HG03457 (cell line): Measurements from ENCODE around the gene BRD9.
"Not testable (repeated sequence)": the region's sequence is repeated elsewhere in the genome, so short reads cannot be mapped to it uniquely, and the experiment has no call there.

Experiments
- ATAC-seq: cut with Tn5 transposase; IDR thresholded peaks from one replicate; pipeline ENCODE4 v1.9.1; 2021; ENCODE audit warnings: moderate number of reproducible peaks; ENCODE audit not compliant: unreplicated experiment

Gene BRD9

DNA sequence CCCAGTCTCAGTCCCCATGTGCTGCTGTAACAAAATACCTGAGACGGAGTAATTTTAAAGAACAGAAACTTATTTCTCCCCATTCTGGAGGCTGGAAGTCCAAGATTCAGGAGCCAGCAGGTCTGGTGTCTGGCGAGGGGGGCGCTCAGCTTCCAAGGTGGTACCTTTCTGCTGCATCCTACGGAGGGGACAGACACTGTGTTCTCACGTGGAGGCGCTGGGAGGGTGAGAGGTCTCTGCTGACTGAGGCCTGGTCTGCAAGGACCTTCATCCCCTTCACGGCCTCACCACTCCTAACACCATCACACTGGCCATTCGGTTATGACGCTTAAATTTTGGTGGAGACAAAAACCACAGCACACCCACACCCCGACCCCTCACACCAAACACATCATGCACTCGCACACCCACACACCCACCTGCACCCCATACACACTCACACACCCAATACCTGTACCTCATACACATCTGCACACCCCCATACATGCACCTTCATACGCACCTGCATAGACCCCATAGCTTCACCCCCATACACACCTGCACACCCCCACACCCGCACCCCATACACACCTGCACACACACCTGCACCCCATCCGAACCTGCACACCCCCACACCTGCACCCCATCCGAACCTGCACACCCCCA lies 32.0 kb downstream of the BRD9 start:
- no peak for ATAC-seq

DNA sequence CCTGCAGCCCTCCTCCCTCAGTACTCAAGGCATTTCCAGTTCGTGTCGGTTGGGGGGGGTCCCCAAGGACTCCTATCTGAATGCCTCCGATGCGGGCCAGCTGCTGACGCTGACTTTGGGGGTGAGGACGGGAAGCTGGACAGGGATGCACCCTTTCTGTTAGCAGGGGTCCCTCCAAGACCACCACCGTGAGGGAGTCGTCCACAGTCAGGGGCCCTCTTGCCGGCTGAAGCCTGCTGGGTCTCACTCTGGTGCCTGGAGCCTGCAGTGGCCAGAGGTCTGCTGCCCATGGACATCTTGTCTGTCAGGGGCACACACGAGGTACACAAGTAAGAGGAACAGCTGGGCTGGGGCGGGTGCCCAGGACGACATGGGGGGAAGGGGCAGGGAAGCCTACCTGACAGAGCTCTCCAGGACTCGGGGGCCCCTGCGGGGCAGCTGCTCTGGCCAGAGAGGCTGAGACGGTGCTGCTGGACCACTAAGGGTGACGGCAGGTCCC lies 32.8 kb downstream of the BRD9 start:
- ATAC-seq: no peak

DNA sequence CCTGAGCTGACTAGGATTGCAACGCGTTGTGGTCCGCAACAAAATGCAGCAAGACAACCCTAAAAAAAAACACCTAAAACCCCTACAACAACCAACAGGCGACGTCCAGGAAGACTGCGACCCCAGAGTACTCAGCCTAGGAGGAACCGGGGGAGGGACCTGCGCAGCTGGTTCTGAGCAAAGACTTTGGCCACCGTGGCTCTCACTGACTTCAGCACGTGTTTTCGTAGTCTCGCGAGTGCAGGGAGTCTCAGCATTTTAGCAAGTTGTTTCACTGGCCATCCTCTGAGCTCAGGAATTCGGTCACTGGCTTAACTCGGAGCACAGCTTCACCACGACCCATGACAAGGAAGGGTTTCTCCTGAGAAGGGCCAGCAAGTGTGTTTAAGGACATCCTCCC lies 33.2 kb downstream of the BRD9 start:
- ATAC-seq: no peak

DNA sequence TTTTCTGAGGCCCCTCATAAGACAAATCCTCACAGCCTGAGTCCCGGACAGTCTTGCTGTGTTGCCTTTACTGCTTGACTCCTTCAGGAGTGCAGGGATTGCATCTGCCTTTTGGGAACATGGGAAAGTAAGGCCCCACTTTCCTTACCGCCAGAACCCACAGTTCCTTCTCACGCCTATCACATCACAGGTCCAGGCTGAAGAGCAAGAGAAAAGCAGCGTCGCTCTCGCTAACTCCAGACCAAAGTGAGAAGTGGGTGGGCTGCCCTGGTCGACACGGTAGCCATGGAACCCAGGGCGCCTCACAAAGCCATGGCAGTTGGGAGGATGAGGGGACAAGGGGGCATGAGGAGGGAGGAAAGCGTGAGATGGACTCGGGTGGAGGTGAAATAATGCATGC lies 33.9 kb downstream of the BRD9 start:
- ATAC-seq: no peak

DNA sequence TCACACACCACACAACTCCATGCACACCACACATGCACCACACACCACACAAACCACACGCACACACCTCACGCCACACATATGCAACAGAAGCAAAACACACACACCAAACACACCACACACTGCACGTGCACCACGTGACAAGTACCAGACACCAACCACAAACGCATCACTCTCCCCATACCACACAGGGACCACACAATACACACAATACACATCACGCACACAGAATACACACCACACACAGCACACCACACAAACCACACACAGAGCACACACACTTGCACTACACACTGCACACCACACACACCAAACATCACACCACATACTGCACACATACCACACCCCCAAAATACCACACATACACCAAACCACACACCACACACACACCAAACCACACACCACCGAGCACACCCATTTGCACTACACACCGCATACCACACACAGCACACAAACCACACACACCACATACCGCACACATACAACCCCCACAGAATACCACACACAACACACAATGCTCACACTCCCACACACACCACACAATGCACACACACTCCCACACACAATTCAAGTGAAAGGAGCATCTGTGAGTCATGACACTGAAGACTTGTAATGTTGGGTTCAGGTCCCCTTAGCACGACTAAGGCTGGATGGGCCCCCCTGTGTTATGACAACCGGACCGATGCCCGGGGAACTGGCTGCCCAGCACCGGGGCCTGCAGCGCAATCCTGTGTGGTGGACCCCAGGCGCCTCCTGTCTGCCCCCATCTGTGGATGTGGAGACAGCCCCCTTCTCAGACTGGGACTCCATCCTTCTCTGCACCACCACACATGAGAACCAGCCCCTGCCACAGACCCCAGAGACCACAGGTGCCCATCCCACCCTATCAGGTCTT lies 35.8 kb downstream of the BRD9 start:
- no peak for ATAC-seq

DNA sequence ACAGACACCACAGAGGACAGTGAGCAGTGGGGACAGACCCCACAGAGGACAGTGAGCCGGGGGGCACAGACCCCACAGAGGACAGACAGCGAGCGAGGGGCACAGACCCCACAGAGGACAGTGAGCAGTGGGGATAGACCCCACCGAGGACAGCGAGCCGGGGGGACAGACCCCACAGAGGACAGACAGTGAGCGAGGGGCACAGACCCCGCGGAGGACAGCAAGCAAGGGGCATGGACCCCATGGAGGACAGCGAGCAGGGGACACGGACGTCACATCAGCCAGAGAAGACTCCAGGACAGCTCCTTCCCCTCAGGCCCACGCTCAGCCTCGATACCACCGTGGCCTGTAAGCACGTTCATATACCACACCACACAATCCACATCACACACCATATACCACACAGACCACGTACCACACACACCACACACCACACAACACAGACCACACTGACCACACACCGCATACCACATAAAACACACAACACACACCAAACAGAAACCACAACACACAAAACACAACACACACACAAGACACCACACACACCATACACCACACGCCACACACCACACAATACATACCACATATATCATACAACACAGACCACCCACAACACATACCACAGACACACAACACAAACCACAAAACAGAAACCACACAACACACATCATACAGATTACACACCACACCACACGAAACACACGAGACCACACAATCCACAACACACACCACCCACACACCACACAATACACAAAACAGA lies 36.6 kb downstream of the BRD9 start:
- no peak for ATAC-seq

DNA sequence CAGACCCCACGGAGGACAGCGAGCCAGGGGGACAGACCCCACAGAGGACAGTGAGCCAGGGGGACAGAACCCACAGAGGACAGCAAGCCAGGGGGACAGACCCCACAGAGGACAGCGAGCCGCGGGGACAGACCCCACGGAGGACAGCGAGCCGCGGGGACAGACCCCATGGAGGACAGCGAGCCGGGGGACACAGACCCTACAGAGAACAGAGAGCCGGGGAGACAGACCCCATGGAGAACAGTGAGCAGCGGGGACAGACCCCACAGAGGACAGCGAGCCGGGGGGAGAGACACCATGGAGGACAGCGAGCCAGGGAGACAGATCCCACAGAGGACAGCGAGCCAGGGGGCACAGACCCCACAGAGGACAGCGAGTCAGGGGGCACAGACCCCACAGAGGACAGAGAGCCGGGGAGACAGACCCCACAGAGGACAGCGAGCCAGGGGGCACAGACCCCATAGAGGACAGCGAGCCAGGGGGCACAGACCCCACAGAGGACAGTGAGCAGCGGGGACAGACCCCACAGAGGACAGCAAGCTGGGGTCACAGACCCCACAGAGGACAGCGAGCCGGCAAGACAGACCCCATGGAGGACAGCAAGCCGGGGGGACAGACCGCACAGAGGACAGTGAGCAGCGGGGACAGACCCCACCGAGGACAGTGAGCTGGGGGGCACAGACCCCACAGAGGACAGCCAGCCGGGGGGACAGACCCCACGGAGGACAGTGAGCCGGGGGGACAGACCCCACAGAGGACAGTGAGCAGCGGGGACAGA lies 37.4 kb downstream of the BRD9 start:
- ATAC-seq: no peak

DNA sequence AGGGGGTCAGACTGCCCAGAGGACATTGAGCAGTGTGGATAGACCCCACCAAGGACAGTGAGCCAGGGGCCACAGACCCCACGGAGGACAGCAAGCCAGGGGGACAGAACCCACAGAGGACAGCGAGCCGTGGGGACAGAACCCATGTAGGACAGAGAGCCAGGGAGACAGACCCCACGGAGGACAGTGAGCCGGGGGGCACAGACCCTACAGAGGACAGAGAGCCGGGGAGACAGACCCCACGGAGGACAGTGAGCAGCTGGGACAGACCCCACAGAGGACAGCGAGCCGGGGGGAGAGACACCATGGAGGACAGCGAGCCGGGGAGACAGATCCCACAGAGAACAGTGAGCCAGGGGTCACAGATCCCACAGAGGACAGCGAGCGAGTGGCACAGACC lies 38.4 kb downstream of the BRD9 start:
- ATAC-seq: no peak

DNA sequence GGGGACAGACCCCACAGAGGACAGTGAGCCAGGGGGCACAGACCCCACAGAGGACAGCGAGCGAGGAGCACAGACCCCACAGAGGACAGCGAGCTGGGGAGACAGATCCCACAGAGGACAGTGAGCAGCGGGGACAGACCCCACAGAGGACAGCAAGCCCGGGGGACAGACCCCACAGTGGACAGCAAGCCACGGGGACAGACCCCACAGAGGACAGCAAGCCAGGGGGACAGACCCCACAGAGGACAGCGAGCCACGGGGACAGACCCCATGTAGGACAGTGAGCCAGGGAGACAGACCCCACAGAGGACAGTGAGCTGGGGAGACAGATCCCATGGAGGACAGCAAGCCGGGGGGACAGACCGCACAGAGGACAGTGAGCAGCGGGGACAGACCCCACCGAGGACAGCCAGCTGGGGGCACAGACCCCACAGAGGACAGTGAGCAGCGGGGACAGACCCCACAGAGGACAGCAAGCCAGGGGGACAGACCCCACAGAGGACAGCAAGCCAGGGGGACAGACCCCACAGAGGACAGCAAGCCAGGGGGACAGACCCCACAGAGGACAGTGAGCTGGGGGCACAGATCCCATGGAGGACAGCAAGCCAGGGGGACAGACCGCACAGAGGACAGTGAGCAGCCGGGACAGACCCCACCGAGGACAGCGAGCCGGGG lies 39.0 kb downstream of the BRD9 start:
- not testable (repeated sequence) for ATAC-seq

DNA sequence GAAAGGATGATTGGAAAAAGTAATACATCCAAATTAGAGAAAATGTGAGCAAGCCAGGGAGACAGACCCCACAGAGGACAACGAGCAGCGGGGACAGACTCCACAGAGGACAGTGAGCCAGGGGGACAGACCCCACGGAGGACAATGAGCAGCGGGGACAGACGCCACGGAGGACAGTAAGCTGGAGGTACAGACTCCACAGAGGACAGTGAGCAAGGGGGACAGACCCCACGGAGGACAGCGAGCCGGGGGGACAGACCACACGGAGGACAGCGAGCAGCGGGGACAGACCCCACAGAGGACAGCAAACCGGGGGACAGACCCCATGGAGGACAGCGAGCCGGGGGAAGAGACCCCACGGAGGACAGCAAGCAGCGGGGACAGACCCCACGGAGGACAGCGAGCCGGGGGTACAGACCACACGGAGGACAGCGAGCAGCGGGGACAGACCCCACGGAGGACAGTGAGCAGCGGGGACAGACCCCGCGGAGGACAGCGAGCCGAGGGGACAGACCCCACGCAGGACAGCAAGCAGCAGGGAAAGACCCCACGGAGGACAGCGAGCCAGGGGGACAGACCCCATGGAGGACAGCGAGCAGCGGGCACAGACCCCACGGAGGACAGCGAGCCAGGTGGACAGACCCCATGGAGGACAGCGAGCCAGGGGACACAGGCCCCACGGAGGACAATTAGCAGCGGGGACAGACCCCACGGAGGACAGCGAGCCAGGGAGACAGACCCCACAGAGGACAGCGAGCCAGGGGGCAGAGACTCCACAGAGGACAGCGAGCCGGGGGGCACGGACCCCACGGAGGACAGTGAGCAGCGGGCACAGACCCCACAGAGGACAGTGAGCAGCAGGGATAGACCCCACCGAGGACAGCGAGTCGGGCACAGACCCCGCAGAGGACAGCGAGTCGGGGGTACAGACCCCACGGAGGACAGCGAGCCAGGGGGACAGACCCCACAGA lies 39.9 kb downstream of the BRD9 start:
- ATAC-seq: no peak

DNA sequence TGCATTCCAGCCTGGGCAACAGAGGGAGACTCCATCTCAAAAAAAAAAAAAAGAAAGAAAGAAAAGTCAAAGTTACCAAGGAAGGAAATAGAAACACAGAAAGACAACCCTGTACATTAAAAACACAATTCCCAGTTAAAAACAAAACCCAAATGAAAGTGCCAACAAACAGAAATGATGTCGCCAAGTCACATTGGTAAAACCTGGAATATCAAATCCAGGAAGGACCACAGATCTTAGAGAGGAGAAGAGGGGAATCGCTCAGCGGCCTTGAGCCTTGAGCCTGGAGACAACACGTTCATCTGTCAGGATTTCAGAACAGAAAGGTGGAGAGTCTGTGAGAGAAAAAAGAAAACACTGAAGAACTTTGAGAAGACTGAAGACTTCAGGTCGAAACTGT lies 40.6 kb downstream of the BRD9 start:
- ATAC-seq: no peak

DNA sequence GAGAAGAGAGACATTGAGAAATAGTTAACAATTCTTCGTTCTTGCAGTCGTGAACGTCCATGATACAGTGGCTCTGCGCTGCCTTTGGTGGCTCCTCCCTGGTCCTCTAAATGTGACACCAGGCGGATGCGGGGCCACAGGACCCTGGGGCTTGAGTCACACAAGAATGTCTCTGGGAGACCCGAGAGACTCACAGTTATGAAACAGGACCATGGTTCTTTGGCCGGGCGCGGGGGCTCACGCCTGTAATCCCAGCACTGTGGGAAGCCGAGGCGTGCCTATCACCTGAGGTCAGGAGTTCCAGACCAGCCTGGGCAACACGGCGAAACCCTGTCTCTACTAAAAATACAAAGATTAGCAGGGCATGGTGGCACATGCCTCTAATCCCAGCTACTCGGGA lies 41.0 kb downstream of the BRD9 start:
- no peak for ATAC-seq

DNA sequence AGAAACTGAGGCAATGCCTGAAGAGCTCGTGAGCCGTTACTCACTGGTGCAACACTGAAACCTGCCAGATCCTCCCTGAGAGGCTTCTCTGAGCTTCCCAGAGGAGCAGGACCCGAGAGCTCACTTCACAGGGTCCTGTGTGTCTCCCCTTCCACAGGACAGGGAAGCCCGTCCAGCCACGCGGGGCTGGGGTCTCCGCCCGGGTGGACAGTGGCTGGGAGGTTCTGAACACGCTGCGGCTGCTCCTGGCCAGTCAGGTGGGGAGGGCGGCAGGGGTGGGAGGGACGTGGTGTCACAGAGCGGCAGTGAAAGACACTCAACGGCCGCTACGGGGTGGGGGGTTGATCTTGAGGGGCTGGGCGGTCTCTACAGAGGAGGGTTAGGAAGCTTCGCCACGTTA lies 41.5 kb downstream of the BRD9 start:
- ATAC-seq: no peak

DNA sequence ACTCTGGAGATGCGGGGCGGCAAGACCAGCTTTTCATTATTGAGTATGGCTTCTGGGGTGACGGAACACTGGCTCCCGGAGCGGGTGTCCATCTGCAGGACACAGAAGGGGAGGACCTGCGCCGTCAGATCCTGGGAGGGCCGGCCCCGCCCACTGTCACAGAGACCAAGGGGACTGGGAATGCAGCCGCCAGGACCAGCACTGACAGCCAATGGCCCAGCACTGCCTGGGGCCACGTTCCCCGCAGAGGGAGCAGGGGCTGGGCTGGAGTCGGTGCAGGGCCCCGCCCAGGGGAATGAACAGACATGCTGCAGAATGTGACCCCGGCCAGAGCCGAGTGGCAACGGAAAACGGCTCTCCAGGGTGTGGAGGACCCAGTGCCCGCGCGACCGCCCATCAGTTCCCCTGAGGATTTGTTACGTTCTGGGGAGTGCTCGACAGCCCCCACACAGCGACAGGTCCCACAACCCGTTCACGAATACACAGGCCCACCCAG lies 42.0 kb downstream of the BRD9 start, which contains the start of gene ZDHHC11:
Gene ZDHHC11 (minus strand): TSS at position 476 of the 496 bp plus-strand sequence. CDS start 384 bp downstream, at position 92.
- no peak for ATAC-seq

DNA sequence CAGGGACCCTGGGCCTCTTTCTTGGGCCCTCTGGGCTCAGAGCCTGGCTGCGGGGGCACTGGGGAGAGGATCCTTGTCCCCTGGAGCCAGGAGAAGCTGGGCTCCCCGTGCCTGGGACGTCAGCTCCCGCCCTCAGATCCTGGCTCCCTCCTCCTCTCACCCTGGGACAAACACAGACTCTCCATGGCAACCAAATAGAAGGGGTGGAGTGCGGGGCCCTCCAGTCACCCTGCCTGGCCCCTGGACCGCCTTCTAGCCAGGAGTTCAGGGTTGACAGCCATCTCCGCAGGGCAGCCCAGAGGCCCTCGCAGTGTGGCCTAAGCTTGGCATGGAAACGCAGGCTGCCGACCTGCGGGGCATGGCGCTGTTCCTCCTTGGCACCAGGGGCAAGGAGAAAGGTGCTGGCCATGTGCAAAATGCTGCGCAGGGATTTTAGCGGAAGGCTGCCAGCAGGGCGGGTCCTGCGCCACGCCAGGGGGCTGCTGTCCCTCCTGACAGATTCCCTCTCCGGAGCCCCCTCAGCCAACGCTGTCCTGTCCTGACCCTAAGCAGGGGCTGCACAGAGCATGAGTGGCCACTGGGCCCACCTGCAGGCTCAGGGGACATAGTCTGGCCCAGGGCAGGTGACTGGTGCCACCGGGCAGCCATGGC lies 42.8 kb downstream of the BRD9 start:
- no peak for ATAC-seq

DNA sequence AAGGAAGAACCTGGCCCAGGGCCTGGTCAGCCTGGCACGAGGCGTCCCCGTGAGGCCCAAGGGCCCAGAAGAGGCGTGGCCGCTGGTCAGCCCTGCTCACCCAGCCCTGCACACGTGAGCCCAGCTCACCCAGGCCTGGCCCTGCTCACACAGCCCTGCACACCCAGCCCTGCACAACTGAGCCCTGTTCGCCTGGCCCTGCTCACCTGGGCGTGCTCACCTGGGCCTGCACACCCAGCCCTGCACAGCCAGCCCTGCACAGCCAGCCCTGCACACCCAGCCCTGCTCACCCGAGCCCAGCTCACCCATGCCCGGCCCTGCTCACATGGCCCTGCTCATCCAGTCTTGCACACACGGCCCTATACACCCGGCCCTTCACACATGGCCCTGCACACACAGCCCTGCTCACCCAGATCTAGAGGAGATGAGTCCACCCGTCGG lies 43.9 kb downstream of the BRD9 start:
- no peak for ATAC-seq

DNA sequence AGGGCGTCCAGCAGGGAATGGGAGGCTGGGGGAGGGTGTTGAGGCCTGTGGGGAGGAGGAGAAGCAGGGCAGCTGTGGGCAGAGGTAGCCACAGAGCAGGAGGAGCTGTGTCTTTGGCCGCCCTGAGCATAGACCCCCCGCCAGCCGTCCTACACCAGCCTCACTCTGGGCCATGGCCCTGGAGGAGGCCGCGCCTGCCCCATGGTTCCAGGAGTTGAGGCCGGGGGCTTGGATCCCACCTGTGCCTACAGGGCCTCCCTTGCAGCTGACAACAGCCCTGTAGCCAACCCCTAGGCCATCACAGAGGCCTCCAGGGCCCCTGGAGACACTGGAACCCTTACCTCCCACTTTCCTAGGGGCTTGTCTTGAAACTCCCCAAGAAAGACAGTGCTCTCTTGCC lies 44.9 kb downstream of the BRD9 start:
- ATAC-seq: not testable (repeated sequence)

DNA sequence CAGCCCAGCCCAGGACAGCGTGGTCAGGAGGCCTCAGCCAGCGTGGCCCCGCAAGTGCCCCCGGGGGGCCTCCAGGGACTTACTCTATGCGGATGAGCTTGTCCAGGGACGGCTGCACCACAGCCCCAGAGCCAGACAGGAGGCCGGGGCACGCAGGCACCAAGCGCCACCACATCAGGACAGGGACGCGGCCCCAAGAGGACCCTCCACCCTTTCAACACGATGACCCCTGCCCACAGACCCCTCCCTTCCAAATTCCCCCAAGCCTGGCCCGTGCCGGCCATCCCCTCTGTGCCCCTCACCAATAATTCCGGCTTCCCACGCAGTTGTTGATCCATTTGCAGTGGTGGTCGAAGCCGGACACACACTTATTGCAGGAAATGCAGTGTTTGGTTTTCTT lies 45.4 kb downstream of the BRD9 start:
- not testable (repeated sequence) for ATAC-seq
